HG02870 (cell line): ENCODE results near the gene SLC25A30.
"Not testable (repeated sequence)": the region's sequence is repeated elsewhere in the genome, so short reads cannot be mapped to it uniquely, and the experiment has no call there.

Experiments
- ATAC-seq: cut with Tn5 transposase; IDR thresholded peaks from one replicate; pipeline ENCODE4 v1.9.1; 2021; ENCODE audit warnings: mild to moderate bottlenecking, moderate library complexity; ENCODE audit not compliant: unreplicated experiment

The SLC25A30 gene

DNA sequence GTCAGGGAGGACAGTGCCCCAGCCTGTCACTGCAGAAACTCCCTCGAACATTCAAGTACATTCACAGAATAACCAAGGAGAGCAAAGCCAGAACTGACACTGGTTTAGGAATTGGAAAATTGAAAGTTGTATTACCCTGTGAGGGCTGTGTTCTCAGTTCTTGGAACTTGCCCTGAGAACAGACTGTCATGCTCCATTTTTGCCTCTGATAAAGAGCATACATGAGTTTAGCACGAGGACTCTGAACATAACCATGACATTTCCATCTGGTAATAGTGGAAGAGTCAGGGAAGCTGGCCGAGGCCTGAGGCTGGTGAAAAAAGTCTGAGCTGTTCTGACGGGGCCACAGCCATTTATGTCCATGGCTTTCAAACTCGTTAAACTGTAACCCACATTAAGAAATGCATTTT lies 15.2 kb upstream of the SLC25A30 start:
- no peak for ATAC-seq

DNA sequence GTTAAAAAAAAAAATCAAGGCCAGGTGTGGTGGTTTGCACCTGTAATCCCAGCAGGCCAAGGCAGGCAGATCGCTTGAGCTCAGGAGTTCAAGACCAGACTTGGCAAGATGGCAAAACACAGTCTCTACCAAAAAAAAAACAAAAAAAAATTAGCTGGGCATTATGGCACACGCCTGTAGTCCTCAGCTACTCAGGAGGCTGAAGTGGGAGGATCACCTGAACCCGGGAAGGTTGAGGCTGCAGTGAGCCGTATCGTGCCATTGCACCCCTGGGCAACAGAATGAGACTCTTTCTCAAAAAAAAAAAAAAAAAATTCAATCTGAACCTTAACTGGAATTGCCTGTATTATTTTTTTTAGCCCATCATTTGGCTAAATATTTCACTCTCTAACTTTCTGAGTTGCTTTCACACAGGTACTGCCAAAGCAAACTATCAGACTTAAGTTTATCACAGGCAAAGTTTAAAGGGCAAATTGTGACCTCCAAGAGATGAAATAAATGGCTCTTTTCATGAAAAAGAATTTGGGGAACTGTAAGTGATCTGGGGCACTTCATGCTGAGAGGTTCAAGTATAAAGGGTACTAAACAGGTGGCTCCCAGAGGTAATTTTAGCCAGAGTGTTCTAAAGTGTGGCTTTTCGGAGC lies 14.7 kb upstream of the SLC25A30 start:
- ATAC-seq, result no peak

DNA sequence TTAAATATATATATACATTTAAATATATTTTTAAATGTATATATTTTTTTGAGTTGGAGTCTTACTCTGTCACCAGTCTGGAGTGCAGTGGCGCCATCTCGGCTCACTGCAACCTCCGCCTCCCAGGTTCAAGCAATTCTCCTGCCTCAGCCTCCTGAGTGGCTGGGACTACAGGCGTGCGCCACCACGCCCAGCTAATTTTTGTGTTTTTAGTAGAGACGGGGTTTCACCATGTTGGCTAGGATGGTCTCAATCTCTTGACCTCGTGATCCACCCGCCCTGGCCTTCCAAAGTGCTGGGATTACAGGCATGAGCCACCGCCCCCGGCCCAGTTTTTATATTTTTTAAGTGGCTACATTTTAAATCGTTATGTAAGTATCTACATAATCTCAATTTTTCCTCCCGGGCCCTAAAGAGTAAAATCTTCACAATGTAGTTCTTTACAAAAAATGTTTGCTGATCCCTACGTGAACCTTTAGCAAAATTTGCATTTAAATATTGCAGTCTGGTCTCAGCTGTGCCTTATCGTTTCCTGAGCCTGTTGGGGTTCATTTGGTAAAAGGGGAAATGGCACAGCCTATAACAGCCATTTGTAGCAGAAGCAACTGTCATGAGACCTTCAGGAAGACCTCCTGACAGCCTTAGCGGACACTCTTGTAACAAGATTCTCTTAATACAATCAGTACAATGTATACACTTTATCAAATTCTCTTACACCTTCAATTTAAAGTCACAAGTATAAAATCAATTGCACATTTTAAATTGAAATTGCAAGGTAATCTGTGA lies 8.1 kb upstream of the SLC25A30 start:
- ATAC-seq, result not testable (repeated sequence)

- ATAC-seq, result no peak
Observed at GRCh38 chr13:45422731-45423292, 4.6 kb upstream of the SLC25A30 start.

- no peak for ATAC-seq
Observed at GRCh38 chr13:45419945-45420344, 1.8 kb upstream of the SLC25A30 start.

DNA sequence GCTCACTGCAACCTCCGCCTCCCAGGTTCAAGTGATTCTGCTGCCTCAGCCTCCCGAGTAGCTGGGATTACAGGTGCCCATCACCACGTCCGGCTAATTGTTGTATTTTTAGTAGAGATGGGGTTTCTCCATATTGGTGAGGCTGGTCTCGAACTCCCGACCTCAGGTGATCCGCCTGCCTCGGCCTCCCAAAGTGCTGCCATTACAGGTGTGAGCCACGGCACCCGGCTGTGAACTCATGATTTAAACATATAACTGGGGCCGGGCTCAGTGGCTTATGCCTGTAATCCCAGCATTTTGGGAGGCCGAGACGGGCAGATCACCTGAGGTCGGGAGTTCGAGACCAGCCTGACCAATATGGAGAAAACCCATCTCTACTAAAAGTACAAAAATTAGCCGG lies 1.2 kb upstream of the SLC25A30 start:
- not testable (repeated sequence) for ATAC-seq

- no peak for ATAC-seq
Observed at GRCh38 chr13:45416516-45417128, 1.6 kb downstream of the SLC25A30 start.

GRCh38 chr13:45415112-45415511 lies 3.1 kb downstream of the SLC25A30 start:
- no peak for ATAC-seq

- no peak for ATAC-seq
Observed at GRCh38 chr13:45413826-45414307, 4.3 kb downstream of the SLC25A30 start.

DNA sequence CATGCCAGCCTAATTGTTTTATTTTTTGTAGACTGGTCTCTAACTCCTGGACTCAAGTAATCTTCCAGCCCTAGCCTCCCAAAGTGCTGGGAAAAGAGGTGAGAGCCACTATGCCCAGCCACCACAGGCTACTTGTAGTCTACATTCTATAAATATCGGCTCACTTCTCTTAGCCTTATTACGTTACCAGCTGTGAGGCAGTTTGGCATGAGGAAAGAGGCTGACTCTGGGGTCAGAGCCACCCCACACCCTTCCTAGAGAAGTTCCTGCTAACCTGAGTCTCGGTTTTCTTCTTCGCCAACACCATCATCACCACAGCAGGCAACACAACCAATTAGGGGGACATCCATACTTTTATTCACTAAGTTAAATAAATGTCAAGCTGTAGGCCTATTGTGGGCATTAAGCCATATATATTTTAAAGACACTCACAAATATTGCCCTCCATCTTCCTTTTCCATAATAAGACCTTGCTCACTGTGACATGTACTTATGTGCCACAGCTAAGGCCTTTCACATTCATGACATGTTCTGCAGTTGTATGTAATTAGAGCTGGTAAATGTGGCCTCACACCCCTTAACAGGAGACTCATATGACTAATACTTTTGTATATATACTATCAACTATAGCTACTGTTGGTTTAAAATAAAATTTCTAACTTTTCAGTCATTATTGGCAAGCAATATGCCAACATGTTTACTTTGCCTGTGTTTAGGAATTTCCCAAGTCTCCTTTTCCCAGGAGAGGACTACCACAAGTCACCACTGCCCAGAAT lies 5.7 kb downstream of the SLC25A30 start:
- ATAC-seq, result no peak

GRCh38 chr13:45411631-45412030 lies 6.5 kb downstream of the SLC25A30 start:
- ATAC-seq, result no peak

- no peak for ATAC-seq
Observed at GRCh38 chr13:45411221-45411620, 7.0 kb downstream of the SLC25A30 start.

DNA sequence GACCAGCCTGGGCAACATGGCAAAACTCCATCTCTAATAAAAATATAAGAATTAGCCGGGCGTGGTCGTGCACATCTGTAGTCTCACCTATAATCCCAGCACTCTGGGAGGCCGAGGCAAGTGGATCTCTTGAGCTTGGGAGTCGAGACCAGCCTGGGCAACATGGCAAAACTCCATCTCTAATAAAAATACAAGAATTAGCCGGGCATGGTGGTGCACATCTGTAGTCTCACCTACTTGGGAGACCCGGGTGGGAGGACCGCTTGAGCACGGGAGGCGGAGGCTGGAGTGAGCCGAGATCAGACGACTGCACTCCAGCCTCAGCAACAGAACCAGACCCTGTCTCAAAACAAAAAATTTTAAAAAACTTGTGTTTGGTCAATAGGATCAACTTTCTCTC lies 7.7 kb downstream of the SLC25A30 start:
- no peak for ATAC-seq

DNA sequence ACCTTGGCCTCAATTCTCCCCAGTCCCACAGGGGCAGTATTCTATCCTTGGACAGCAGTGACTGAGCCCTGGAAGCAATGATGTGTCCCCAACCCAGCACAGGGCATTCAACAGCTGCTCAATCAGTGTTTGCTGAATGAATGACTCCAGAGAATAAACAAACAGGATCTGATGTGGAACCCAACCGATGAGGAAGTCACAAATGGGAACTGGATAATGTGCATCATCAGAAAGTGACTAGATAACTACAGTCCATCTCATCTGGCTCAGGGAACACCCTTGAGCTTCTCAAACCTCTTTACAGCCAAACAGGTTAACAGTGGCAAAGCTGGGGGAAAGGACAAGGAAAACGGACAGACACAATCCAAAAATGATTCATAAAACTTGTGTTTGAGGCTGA lies 8.2 kb downstream of the SLC25A30 start:
- no peak for ATAC-seq

- no peak for ATAC-seq
Observed at GRCh38 chr13:45406421-45406820, 11.8 kb downstream of the SLC25A30 start.

DNA sequence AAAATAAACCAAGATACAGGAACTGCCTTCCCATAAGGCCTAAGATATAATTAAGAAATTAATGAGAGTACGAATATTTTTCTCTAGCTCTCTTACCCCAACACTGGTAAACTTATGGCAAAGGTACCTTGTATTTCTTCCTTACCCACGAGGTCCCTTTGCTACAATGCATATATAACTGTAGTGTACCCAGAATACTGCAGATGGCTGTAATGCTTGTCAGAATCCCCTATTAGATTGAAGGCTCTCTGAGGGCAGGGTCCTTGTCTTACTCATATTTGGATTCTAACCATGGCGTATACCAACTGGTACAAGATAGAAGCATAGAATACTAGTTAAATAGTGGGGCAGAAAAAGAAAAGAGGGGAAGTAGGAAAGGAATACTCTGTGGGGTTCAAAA lies 15.1 kb downstream of the SLC25A30 start:
- no peak for ATAC-seq

- no peak for ATAC-seq
Observed at GRCh38 chr13:45402641-45403040, 15.5 kb downstream of the SLC25A30 start.

DNA sequence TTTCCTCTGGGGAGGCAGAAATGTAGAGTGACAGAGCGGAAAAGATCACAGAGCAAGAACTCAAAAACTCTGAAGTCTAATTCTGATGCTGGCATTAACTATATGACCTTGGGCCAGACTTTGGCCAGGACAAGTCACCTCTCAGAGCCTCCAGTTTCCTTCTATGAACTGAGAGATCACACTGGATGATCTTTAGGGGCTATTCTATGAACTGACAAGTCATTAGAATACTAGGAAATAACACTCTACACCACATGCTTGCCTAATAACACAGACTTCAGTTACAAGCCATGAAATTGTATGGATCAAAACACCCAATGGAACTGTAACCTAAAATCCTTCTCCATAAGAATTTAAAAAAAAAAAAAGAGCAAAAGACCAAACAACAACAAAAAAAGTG lies 16.9 kb downstream of the SLC25A30 start:
- ATAC-seq, result no peak

GRCh38 chr13:45398877-45399276 lies 19.3 kb downstream of the SLC25A30 start:
- ATAC-seq, result no peak

DNA sequence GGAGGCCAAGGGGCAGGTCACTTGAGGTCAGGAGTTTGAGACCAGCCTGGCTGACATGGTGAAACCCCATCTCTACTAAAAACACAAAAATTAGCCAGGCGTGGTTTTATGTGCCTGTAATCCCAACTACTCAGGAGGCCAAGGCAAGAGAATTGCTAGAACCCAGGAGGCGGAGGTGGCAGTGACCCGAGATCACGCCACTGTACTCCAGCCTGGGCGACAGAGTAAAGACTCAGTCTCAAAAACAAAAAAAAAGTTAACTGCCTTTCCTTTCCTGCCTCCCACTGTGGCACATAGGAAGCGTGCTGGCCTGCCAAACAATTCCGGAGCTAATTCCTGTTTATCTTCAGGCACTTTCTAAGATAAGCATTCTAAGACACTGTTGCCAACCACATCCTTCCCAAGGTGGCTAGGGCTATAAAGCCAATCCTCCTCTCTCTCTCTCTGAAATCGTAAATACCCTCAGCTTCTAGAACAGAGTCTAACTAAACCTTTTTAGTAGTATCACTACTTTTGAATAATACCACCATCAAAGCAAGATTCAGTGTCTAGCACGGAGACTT lies 21.6 kb downstream of the SLC25A30 start:
- ATAC-seq, result no peak
